DOHH2 (cell line): ENCODE data around the gene PPFIA1.

ENCODE experiments used
- H3F3A ChIP-seq: fragments of 200-600 bp; sonication (generic), shearing (Covaris generic); 2 replicates; pipeline ENCODE4 v1.6.0; 2016; ENCODE audit warnings: antibody characterized with exemption, mild to moderate bottlenecking; ENCODE audit not compliant: control insufficient read depth, insufficient read depth
- H3K27ac ChIP-seq: fragments of 200-600 bp; sonication (generic); 2 replicates; pipeline ENCODE4 v1.5.1; 2014; ENCODE audit warnings: low read depth, mild to moderate bottlenecking, low read length, moderate library complexity
- H3K27me3 ChIP-seq: fragments of 200-600 bp; sonication (generic); 2 replicates; pipeline ENCODE4 v1.6.1; 2014; ENCODE audit warnings: mild to moderate bottlenecking, low read length, mixed read lengths; ENCODE audit not compliant: control insufficient read depth
- H3K36me3 ChIP-seq: fragments of 200-600 bp; sonication (generic); 2 replicates; pipeline ENCODE4 v1.6.1; 2014; ENCODE audit warnings: mild to moderate bottlenecking, low read length, moderate library complexity, mixed read lengths; ENCODE audit not compliant: control insufficient read depth
- H3K4me1 ChIP-seq: fragments of 200-600 bp; sonication (generic); 2 replicates; pipeline ENCODE4 v1.6.1; 2014; ENCODE audit warnings: mild to moderate bottlenecking, low read length, mixed read lengths; ENCODE audit not compliant: control insufficient read depth
- H3K4me2 ChIP-seq: fragments of 200-600 bp; sonication (generic); 2 replicates; pipeline ENCODE4 v1.6.0; 2014; ENCODE audit warnings: mild to moderate bottlenecking, low read length, moderate library complexity
- H3K4me3 ChIP-seq: fragments of 200-600 bp; sonication (generic); 2 replicates; pipeline ENCODE4 v1.5.1; 2014; ENCODE audit warnings: mild to moderate bottlenecking, low read length, mixed read lengths
- H3K79me2 ChIP-seq: fragments of 200-600 bp; sonication (generic); 2 replicates; pipeline ENCODE4 v1.6.1; 2014; ENCODE audit warnings: mild to moderate bottlenecking, low read length, mixed read lengths; ENCODE audit not compliant: control insufficient read depth
- H3K9me2 ChIP-seq: fragments of 200-600 bp; sonication (generic); replicated peaks from 2 replicates; pipeline ENCODE4 v1.6.1; 2014; ENCODE audit warnings: mild to moderate bottlenecking, low read length, mixed read lengths; ENCODE audit not compliant: control insufficient read depth
- H3K9me3 ChIP-seq: fragments of 200-600 bp; sonication (generic); 2 replicates; pipeline ENCODE4 v1.6.1; 2014; ENCODE audit warnings: antibody characterized with exemption, low read length, mixed read lengths; ENCODE audit not compliant: control insufficient read depth, insufficient read depth
- H4K20me1 ChIP-seq: fragments of 200-600 bp; sonication (generic); 2 replicates; pipeline ENCODE4 v1.6.0; 2014; ENCODE audit warnings: low read depth, mild to moderate bottlenecking, antibody characterized with exemption, low read length, moderate library complexity; ENCODE audit not compliant: control insufficient read depth, insufficient read depth
- CTCF ChIP-seq: fragments of 200-600 bp; sonication (generic); IDR thresholded peaks from one replicate; pipeline ENCODE4 v1.5.1; 2014; ENCODE audit warnings: antibody characterized with exemption, mild to moderate bottlenecking, low read depth, low read length; ENCODE audit not compliant: poor library complexity, severe bottlenecking
- EZH2phosphoT487 ChIP-seq: fragments of 200-600 bp; sonication (generic); IDR thresholded peaks from 2 replicates; pipeline ENCODE4 v1.6.1; 2017; ENCODE audit warnings: borderline replicate concordance, mild to moderate bottlenecking, antibody characterized with exemption, low read length, moderate library complexity, mixed read lengths

PPFIA1 gene

DNA sequence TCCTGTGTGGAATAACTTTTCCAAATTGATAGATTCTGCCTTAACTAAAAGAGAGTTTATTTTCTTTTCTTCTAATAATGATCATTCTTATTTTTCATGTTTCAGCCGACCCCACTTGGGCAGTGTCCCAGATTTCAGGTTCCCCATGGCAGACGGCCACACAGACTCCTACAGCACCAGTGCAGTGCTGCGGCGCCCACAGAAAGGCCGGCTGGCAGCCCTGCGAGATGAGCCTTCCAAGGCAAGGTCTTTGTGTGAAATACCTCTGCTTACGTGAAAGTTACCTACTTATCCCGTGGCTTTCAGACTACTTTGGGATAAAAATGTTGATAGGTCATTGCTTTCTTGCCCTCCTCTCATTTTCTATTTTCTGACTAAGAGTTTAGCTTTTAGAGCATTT, 68.6 kb downstream of the PPFIA1 start:
- H3K27me3 ChIP-seq, result no peaks in the 10 kb centered on the region
- H3K9me2 ChIP-seq, result no peaks in the 10 kb centered on the region
- TF ChIP-seq CTCF (no peak), EZH2phosphoT487 (no peak)
- peaks cover 51% of the 10 kb centered on the region for H3K36me3 ChIP-seq
- H3K4me2 ChIP-seq, result no peak overlapping the region
- no peaks in the 10 kb centered on the region for H4K20me1 ChIP-seq
- H3K27ac ChIP-seq, result no peak overlapping the region
- no peaks in the 10 kb centered on the region for H3K79me2 ChIP-seq
- H3F3A ChIP-seq, result no peaks in the 10 kb centered on the region
- H3K4me1 ChIP-seq, result no peaks in the 10 kb centered on the region
- no peaks in the 10 kb centered on the region for H3K9me3 ChIP-seq
- no peak overlapping the region for H3K4me3 ChIP-seq

GRCh38 chr11:70341881-70342429, 71.5 kb downstream of the PPFIA1 start:
- no peak overlapping the region for H3K4me3 ChIP-seq
- no peaks in the 10 kb centered on the region for H3K79me2 ChIP-seq
- peaks cover 41% of the 10 kb centered on the region for H3K36me3 ChIP-seq
- H3K27ac ChIP-seq, result no peak overlapping the region
- no peaks in the 10 kb centered on the region for H3K9me3 ChIP-seq
- H3K27me3 ChIP-seq, result no peaks in the 10 kb centered on the region
- H3F3A ChIP-seq, result no peaks in the 10 kb centered on the region
- TF ChIP-seq EZH2phosphoT487 (no peak), CTCF (no peak)
- no peak overlapping the region for H3K4me2 ChIP-seq
- no peaks in the 10 kb centered on the region for H3K4me1 ChIP-seq
- no peaks in the 10 kb centered on the region for H4K20me1 ChIP-seq
- H3K9me2 ChIP-seq, result no peaks in the 10 kb centered on the region

DNA sequence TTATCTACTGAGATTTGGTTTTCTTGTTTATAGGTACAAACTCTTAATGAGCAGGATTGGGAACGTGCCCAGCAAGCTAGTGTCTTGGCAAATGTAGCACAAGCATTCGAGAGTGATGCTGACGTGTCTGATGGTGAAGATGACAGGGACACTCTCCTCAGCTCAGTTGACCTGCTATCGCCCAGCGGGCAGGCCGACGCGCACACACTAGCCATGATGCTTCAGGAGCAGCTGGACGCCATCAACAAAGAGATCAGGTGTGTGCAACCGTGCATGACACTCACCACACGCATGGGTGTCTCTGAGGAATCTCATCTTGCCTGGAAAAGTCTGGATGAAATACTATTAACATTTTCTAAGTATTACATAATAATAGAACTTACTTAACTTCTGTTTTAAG, 73.1 kb downstream of the PPFIA1 start:
- Histone ChIP-seq H3K4me3 (no peak overlapping the region), H3K4me2 (no peak overlapping the region), H3F3A (no peaks in the 10 kb centered on the region), H3K9me2 (no peaks in the 10 kb centered on the region), H3K4me1 (no peaks in the 10 kb centered on the region), H3K36me3 (peaks cover 32% of the 10 kb centered on the region), H4K20me1 (no peaks in the 10 kb centered on the region), H3K9me3 (no peaks in the 10 kb centered on the region), H3K27me3 (no peaks in the 10 kb centered on the region), H3K27ac (no peak overlapping the region), H3K79me2 (no peaks in the 10 kb centered on the region)
- TF ChIP-seq EZH2phosphoT487, result no peak
- no peak for TF ChIP-seq CTCF
